ENCODE data around the gene ANK2. TPM values are rescaled to one million over a fixed set of nuclear protein-coding genes. Genes with fewer than 3 reads are reported as not detected.

The ANK2 gene
- total RNA-seq, 1 donor from 2014 or later: 4.5 TPM

- intact Hi-C loops (cut with micrococcal nuclease): no loop called here
- Mint-ChIP-seq H3K4me1 (no peaks in the 10 kb centered on the region), H3K27ac (no peak overlapping the region), H3K4me3 (no peak overlapping the region), H3K27me3 (no peaks in the 10 kb centered on the region), H3K36me3 (ENCODE audit: low read depth) (no peaks in the 10 kb centered on the region), H3K9me3 (no peaks in the 10 kb centered on the region)
- DNase-seq (no peak), ATAC-seq (ENCODE audit: low read depth) (no peak)
- ChIA-PET CTCF (no interaction called here), POLR2A (no interaction called here)
- TF ChIP-seq CTCF (IDR thresholded peaks at IDR 0.05): no peak
Observed at GRCh38 chr4:113263274-113263673, 213.8 kb downstream of the ANK2 start.

GRCh38 chr4:113270520-113271319, 221.3 kb downstream of the ANK2 start:
- H3K36me3 Mint-ChIP-seq (ENCODE audit: low read depth): no peaks in the 10 kb centered on the region
- no peaks in the 10 kb centered on the region for H3K9me3 Mint-ChIP-seq
- intact Hi-C loops (cut with micrococcal nuclease): loop anchor here (10.0 kb wide), 1 partner anchor 1424 kb away; no protein-coding TSS in a partner anchor
- POLR2A ChIA-PET: no interaction called here
- no peak for ATAC-seq (ENCODE audit: low read depth)
- TF ChIP-seq CTCF (IDR thresholded peaks at IDR 0.05): no peak
- DNase-seq: no peak
- H3K4me1 Mint-ChIP-seq: no peaks in the 10 kb centered on the region
- peaks cover 2% of the 10 kb centered on the region for H3K27me3 Mint-ChIP-seq
- no peak overlapping the region for H3K27ac Mint-ChIP-seq
- H3K4me3 Mint-ChIP-seq: no peak overlapping the region
- CTCF ChIA-PET: no interaction called here

- CTCF ChIA-PET: no interaction called here
- no peak for TF ChIP-seq CTCF (IDR thresholded peaks at IDR 0.05)
- ATAC-seq (ENCODE audit: low read depth): no peak
- H3K27ac Mint-ChIP-seq: no peak overlapping the region
- DNase-seq: no peak
- peaks cover 2% of the 10 kb centered on the region for H3K27me3 Mint-ChIP-seq
- no peak overlapping the region for H3K4me3 Mint-ChIP-seq
- POLR2A ChIA-PET: no interaction called here
- intact Hi-C loops (cut with micrococcal nuclease): loop anchor here (10.0 kb wide), 1 partner anchor 1422 kb away; no protein-coding TSS in a partner anchor
- H3K4me1 Mint-ChIP-seq: no peaks in the 10 kb centered on the region
- H3K36me3 Mint-ChIP-seq (ENCODE audit: low read depth): no peaks in the 10 kb centered on the region
- H3K9me3 Mint-ChIP-seq: no peaks in the 10 kb centered on the region
Observed at GRCh38 chr4:113272523-113272922, 223.1 kb downstream of the ANK2 start.

GRCh38 chr4:113273721-113274220, 224.3 kb downstream of the ANK2 start:
- intact Hi-C loops (cut with micrococcal nuclease): loop anchor here (10.0 kb wide), 1 partner anchor 1421 kb away; no protein-coding TSS in a partner anchor
- no peaks in the 10 kb centered on the region for H3K9me3 Mint-ChIP-seq
- no peaks in the 10 kb centered on the region for H3K36me3 Mint-ChIP-seq (ENCODE audit: low read depth)
- H3K27ac Mint-ChIP-seq: no peak overlapping the region
- H3K4me3 Mint-ChIP-seq: no peak overlapping the region
- H3K4me1 Mint-ChIP-seq: no peaks in the 10 kb centered on the region
- TF ChIP-seq CTCF (IDR thresholded peaks at IDR 0.05): no peak
- no peak for ATAC-seq (ENCODE audit: low read depth)
- CTCF ChIA-PET: no interaction called here
- POLR2A ChIA-PET: no interaction called here
- peaks cover 2% of the 10 kb centered on the region for H3K27me3 Mint-ChIP-seq
- DNase-seq: no peak

GRCh38 chr4:113276464-113277170, 227.2 kb downstream of the ANK2 start:
- no peak overlapping the region for H3K4me3 Mint-ChIP-seq
- no peaks in the 10 kb centered on the region for H3K4me1 Mint-ChIP-seq
- ChIA-PET POLR2A (no interaction called here), CTCF (no interaction called here)
- ATAC-seq (ENCODE audit: low read depth): no peak
- no peaks in the 10 kb centered on the region for H3K36me3 Mint-ChIP-seq (ENCODE audit: low read depth)
- intact Hi-C loops (cut with micrococcal nuclease): loop anchor here (10.0 kb wide), 1 partner anchor 1418 kb away; no protein-coding TSS in a partner anchor
- no peak for DNase-seq
- TF ChIP-seq CTCF (IDR thresholded peaks at IDR 0.05): no peak
- H3K27me3 Mint-ChIP-seq: no peaks in the 10 kb centered on the region
- no peaks in the 10 kb centered on the region for H3K9me3 Mint-ChIP-seq
- H3K27ac Mint-ChIP-seq: no peak overlapping the region
